BE2C (cell line): ENCODE results near the gene MEF2D. TPM values are rescaled to one million over a fixed set of nuclear protein-coding genes. Genes with fewer than 3 reads are reported as not detected.

ENCODE experiments used
- DNase-seq: peaks from one replicate; pipeline ENCODE4 v3.0.0-alpha.2; 2020
- H3K27me3 ChIP-seq: fragments of 250-450 bp; sonication (Bioruptor Pico); 2 replicates; pipeline ENCODE4 v1.5.1; 2020; ENCODE audit warnings: mild to moderate bottlenecking
- H3K36me3 ChIP-seq: fragments of 250-450 bp; sonication (Bioruptor Pico); 2 replicates; pipeline ENCODE4 v1.5.1; 2020; ENCODE audit warnings: mild to moderate bottlenecking
- H3K4me1 ChIP-seq: fragments of 250-450 bp; sonication (Bioruptor Pico); 2 replicates; pipeline ENCODE4 v1.5.1; 2020
- H3K4me3 ChIP-seq: 2 replicates; pipeline ENCODE4 v1.5.1; 2011; ENCODE audit warnings: low read depth, low read length
- H3K9me3 ChIP-seq: fragments of 250-450 bp; sonication (Bioruptor Pico); 2 replicates; pipeline ENCODE4 v1.5.1; 2020
- polyA plus RNA-seq: library from polyadenylated mRNA; unstranded; fragments of >200 nt; gene quantifications from one replicate; pipeline ENCODE4 v1.2.1, GENCODE V29; 2012; ENCODE audit warnings: low read depth, missing spikeins; ENCODE audit not compliant: insufficient read length, insufficient read depth
- TF ChIP-seq, protein P1 (sequence below): IDR thresholded peaks from 2 replicates; pipeline ENCODE4 v1.5.1; 2012; ENCODE audit warnings: mild to moderate bottlenecking, low read depth, low read length

Gene MEF2D
- 55.3 TPM for polyA plus RNA-seq

DNA sequence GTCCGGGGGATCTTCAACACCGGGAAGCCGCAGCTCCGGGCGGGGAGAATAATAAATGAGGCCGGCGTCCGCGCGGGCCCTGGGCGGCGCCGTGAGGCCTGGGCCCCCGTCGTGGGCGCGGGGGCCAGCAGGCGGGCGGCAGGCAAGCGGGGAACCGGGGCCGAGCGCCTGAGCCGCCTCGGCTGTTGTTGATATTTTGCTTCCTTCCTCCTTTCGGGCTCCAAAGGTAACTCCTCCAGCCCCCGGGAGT, at the start of gene MEF2D:
TSS of gene MEF2D (minus strand) at position 233 of the 250 bp plus-strand sequence. CDS start 17,483 bp downstream, outside the sequence.
- H3K27me3 ChIP-seq = no peaks in the 10 kb centered on the region
- peaks cover 5% of the 10 kb centered on the region for H3K36me3 ChIP-seq
- no peak for DNase-seq
- TF ChIP-seq, protein P1, sequence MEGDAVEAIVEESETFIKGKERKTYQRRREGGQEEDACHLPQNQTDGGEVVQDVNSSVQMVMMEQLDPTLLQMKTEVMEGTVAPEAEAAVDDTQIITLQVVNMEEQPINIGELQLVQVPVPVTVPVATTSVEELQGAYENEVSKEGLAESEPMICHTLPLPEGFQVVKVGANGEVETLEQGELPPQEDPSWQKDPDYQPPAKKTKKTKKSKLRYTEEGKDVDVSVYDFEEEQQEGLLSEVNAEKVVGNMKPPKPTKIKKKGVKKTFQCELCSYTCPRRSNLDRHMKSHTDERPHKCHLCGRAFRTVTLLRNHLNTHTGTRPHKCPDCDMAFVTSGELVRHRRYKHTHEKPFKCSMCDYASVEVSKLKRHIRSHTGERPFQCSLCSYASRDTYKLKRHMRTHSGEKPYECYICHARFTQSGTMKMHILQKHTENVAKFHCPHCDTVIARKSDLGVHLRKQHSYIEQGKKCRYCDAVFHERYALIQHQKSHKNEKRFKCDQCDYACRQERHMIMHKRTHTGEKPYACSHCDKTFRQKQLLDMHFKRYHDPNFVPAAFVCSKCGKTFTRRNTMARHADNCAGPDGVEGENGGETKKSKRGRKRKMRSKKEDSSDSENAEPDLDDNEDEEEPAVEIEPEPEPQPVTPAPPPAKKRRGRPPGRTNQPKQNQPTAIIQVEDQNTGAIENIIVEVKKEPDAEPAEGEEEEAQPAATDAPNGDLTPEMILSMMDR = no peak
- no peaks in the 10 kb centered on the region for H3K9me3 ChIP-seq
- peaks cover 32% of the 10 kb centered on the region for H3K4me1 ChIP-seq
- peak within 1 kb of the TSS; percentile 96 for H3K4me3 ChIP-seq

DNA sequence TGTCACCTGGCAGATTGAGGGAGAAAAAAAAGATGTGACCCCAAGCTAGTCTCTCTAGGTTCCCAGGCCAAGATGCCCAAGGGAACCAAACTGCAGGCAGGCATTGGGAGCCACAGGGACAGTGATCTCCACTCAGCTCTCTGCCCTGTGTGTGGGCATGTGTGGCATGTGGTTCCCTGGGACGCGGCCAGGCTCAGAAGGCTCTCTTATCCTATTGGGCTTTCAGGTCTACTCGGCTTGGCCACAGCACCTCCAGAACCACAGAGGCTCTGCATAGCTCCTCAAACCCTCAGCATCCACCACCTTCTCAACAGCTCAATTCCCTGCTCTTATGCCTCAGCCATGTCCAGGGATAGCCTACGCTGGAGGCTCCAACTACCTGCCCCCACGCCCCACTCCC, 49.8 kb upstream of the MEF2D start:
- no peak for DNase-seq
- H3K36me3 ChIP-seq = peaks cover 6% of the 10 kb centered on the region; the same call in 1 of the 2 replicates
- TF ChIP-seq, protein P1 = no peak

DNA sequence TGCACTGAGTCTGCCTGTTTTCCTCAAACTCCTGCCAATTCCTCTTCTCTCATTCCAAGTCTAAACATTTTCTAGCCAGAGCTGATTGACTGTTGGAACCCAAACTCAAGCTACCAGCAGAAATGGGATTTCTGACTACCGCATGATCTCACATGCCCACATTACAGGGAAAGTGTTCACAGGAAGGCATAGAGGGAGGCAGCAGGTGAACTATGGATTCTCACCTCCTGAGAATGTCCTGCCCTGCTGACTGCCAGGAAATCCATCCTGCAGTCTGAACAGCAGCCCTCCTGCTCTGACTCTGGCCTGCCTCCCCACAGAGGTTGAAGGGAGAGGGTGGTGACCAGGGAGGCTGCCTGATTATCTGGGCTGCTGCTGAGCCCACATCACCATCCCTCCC, 49.3 kb upstream of the MEF2D start:
- Histone ChIP-seq H3K36me3 (peaks cover 6% of the 10 kb centered on the region; the same call in 1 of the 2 replicates), H3K27me3 (no peaks in the 10 kb centered on the region), H3K4me1 (no peaks in the 10 kb centered on the region), H3K9me3 (no peaks in the 10 kb centered on the region), H3K4me3 (no peak overlapping the region)
- TF ChIP-seq, protein P1 = no peak
- DNase-seq = no peak

More for the DNA sequence above, 49.8 kb upstream of the MEF2D start:
- no peaks in the 10 kb centered on the region for H3K27me3 ChIP-seq
- no peaks in the 10 kb centered on the region for H3K4me1 ChIP-seq
- H3K4me3 ChIP-seq = no peak overlapping the region
- no peaks in the 10 kb centered on the region for H3K9me3 ChIP-seq

DNA sequence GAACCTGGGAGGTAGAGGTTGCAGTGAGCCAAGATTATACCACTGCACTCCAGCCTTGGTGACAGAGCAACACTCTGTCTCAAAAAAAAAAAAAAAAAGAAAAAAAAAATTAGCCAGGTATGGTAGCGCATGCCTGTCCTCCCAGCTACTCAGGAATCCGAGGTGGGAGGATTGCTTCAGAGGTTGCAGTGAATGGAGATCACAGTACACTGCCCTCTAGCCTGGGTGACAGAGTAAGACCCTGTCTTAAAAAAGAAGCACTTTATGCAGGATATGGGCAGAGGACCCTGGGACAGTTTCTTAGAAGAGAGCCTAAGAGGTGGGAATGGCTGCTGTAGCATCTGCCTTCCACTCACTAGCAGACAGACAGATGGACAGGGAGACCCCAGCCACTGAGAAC, 48.8 kb upstream of the MEF2D start:
- Histone ChIP-seq H3K36me3 (peaks cover 6% of the 10 kb centered on the region; the same call in 1 of the 2 replicates), H3K9me3 (no peaks in the 10 kb centered on the region)

DNA sequence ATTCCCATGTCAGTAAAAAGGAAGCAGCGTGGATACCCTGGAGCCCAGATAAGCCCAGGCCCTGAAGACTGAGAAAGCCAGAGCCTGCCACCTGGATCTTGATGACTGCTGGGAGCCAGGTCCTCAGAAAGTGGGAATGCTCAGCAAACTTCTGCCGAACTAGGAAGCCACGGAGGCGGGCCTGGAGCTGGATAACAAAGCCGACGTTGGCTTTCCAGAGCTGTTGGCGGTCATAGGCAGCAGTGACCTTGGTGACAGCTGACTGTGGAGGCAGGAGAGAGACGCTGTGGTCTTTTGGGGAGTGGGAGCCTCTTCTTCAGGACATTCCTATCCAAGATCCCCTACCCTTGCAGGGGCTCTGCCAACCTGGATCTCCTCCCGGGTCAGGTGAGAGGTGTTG, 47.4 kb upstream of the MEF2D start:
- no peak for DNase-seq
- Histone ChIP-seq H3K4me1 (no peaks in the 10 kb centered on the region), H3K9me3 (no peaks in the 10 kb centered on the region), H3K4me3 (no peak overlapping the region), H3K36me3 (peaks cover 6% of the 10 kb centered on the region; the same call in 1 of the 2 replicates), H3K27me3 (no peaks in the 10 kb centered on the region)
- TF ChIP-seq, protein P1 = no peak

More for the DNA sequence above, 48.8 kb upstream of the MEF2D start:
- Histone ChIP-seq H3K4me3 (no peak overlapping the region), H3K4me1 (no peaks in the 10 kb centered on the region), H3K27me3 (no peaks in the 10 kb centered on the region)
- DNase-seq = no peak
- TF ChIP-seq, protein P1 = peak; percentile 5; the same call in 1 of the 2 replicates

DNA sequence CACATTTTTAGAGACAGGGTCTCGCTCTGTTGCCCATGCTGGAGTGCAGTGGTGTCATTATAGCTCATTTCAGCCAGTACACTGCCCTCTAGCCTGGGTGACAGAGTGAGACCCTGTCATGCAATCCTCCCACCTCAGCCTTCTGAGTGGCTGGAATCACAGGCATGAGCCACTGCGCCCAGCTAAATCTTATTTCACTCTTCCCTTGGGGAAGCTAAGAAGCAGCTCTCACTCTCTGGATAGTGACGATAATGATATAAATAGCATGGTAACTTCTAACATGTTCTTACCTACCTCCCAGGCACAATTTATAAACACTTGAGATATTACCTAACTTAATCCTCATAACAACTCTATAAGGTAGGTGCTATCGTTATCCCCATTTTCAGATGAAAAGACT, 46.9 kb upstream of the MEF2D start:
- Histone ChIP-seq H3K9me3 (no peaks in the 10 kb centered on the region), H3K4me1 (no peaks in the 10 kb centered on the region), H3K36me3 (peaks cover 6% of the 10 kb centered on the region; the same call in 1 of the 2 replicates), H3K27me3 (no peaks in the 10 kb centered on the region), H3K4me3 (no peak overlapping the region)
- no peak for DNase-seq
- TF ChIP-seq, protein P1 = no peak
